Natural killer cell (primary cell): ENCODE data around the gene TADA2A. TPM values are rescaled to one million over a fixed set of nuclear protein-coding genes. Genes with fewer than 3 reads are reported as not detected.

Experiments used
- ATAC-seq, 3 donors: fragments of 150-1000 bp in 2 of 3; fragments of 200-7000 bp in 1 of 3; cut with Tn5 transposase; 1 replicate in 1 of 3; 2 replicates in 2 of 3; pipeline ENCODE4 v1.10.0; 2021; ENCODE audit warnings: mild to moderate bottlenecking in 2 of 3, moderate library complexity in 2 of 3
- DNase-seq, 2 donors: peaks; one replicate each; pipeline versions ENCODE4 v3.0.0 to v3.0.0-alpha.2; 2013 to 2021; ENCODE audit warnings: mixed read lengths in 1 of 2
- H3K27ac ChIP-seq: one replicate; pipeline ENCODE4 v1.5.1; 2013; ENCODE audit warnings: mild to moderate bottlenecking, low read length
- H3K27me3 ChIP-seq: one replicate; pipeline ENCODE4 v1.6.1; 2013; ENCODE audit warnings: low read length; ENCODE audit not compliant: control insufficient read depth, insufficient read depth
- H3K36me3 ChIP-seq: one replicate; pipeline ENCODE4 v1.6.1; 2013; ENCODE audit warnings: low read length; ENCODE audit not compliant: control insufficient read depth, insufficient read depth
- H3K4me1 ChIP-seq: one replicate; pipeline ENCODE4 v1.6.1; 2013; ENCODE audit warnings: low read length; ENCODE audit not compliant: control insufficient read depth, insufficient read depth
- H3K4me3 ChIP-seq: one replicate; pipeline ENCODE4 v1.5.1; 2013; ENCODE audit warnings: low read length
- H3K9me3 ChIP-seq: one replicate; pipeline ENCODE4 v1.6.1; 2013; ENCODE audit warnings: low read length; ENCODE audit not compliant: control insufficient read depth, insufficient read depth
- H3K27ac Mint-ChIP-seq, 2 donors: one replicate each; pipeline ENCODE4 v1.8.0; 2022; ENCODE audit warnings: mild to moderate bottlenecking in 2 of 2, mixed read lengths in 2 of 2, moderate library complexity in 1 of 2
- H3K27me3 Mint-ChIP-seq, 2 donors: one replicate each; pipeline ENCODE4 v1.8.0; 2022; ENCODE audit warnings: low read depth in 2 of 2, mixed read lengths in 2 of 2
- H3K36me3 Mint-ChIP-seq: one replicate; pipeline ENCODE4 v1.8.0; 2022; ENCODE audit warnings: mixed read lengths
- H3K4me1 Mint-ChIP-seq, 2 donors: one replicate each; pipeline ENCODE4 v1.8.0; 2022; ENCODE audit warnings: mixed read lengths in 2 of 2
- H3K4me3 Mint-ChIP-seq: one replicate; pipeline ENCODE4 v1.8.0; 2022; ENCODE audit warnings: mild to moderate bottlenecking, moderate library complexity, mixed read lengths
- H3K9me3 Mint-ChIP-seq, 2 donors: one replicate each; pipeline ENCODE4 v1.8.0; 2022; ENCODE audit warnings: mixed read lengths in 2 of 2
- WGBS: methylation state at CpG from one replicate; pipeline ENCODE4 v1.1.7; 2013; ENCODE audit warnings: missing lambda C conversion rate; ENCODE audit not compliant: insufficient coverage; 5-methylcytosine and 5-hydroxymethylcytosine counted together
- intact Hi-C: fragments of 100-400 bp; cut with micrococcal nuclease; formaldehyde crosslinking; loops from one replicate; pipeline ENCODE4 v1.14.2; 2022
- total RNA-seq, 4 donors: library from RNA; stranded (reverse); fragments of 120-200 nt in 1 of 4; gene quantifications; one replicate each; pipeline versions ENCODE4 v1.2.3 to v1.2.4, GENCODE V29; 2013 to 2022
- TF ChIP-seq, protein P1 (sequence below): fragments of 200-600 bp; IDR thresholded peaks from one replicate; pipeline ENCODE4 v1.8.0; 2022; ENCODE audit warnings: antibody characterized with exemption

The TADA2A gene
- total RNA-seq, 3 donors from 2014 or later (not counting 1 experiment from before 2014, with no cell fraction given) = 14.8 to 28.1 (median 26.7) TPM

GRCh38 chr17:37488607-37489196 is 82.0 kb downstream of the TADA2A start:
- Histone ChIP-seq H3K27me3 (no peaks in the 10 kb centered on the region), H3K36me3 (no peaks in the 10 kb centered on the region), H3K9me3 (no peaks in the 10 kb centered on the region), H3K27ac (peak overlapping the region; percentile 63), H3K4me3 (peak overlapping the region; percentile 81), H3K4me1 (peaks cover 21% of the 10 kb centered on the region)
- ATAC-seq (peak in 1 of 3 donors; percentile 19), DNase-seq (peak; percentile 29 to 72)
- TF ChIP-seq, protein P1, sequence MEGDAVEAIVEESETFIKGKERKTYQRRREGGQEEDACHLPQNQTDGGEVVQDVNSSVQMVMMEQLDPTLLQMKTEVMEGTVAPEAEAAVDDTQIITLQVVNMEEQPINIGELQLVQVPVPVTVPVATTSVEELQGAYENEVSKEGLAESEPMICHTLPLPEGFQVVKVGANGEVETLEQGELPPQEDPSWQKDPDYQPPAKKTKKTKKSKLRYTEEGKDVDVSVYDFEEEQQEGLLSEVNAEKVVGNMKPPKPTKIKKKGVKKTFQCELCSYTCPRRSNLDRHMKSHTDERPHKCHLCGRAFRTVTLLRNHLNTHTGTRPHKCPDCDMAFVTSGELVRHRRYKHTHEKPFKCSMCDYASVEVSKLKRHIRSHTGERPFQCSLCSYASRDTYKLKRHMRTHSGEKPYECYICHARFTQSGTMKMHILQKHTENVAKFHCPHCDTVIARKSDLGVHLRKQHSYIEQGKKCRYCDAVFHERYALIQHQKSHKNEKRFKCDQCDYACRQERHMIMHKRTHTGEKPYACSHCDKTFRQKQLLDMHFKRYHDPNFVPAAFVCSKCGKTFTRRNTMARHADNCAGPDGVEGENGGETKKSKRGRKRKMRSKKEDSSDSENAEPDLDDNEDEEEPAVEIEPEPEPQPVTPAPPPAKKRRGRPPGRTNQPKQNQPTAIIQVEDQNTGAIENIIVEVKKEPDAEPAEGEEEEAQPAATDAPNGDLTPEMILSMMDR = no peak
- peak overlapping the region; percentile 41 to 90 for H3K27ac Mint-ChIP-seq
- intact Hi-C loops = loop anchor here (1.0 kb wide), 1 partner anchor 121 kb away; the partner anchor contains the start of gene SYNRG
- no peaks in the 10 kb centered on the region for H3K9me3 Mint-ChIP-seq
- peak overlapping the region; percentile 95 for H3K4me3 Mint-ChIP-seq
- WGBS = 3% methylated on average over 25 of the region's 25 CpGs
- H3K27me3 Mint-ChIP-seq = peaks cover 0 to 3% of the 10 kb centered on the region in 2 donors
- peaks cover 20 to 31% of the 10 kb centered on the region in 2 donors for H3K4me1 Mint-ChIP-seq
- no peaks in the 10 kb centered on the region for H3K36me3 Mint-ChIP-seq

GRCh38 chr17:37489197-37490001 is 82.7 kb downstream of the TADA2A start, which contains the start of gene DUSP14:
Gene DUSP14, plus strand, starts transcription at chr17:37489891. Its CDS starts 22,382 bp downstream, at chr17:37512273.
- Histone ChIP-seq H3K36me3 (no peaks in the 10 kb centered on the region), H3K27me3 (no peaks in the 10 kb centered on the region), H3K4me1 (peaks cover 21% of the 10 kb centered on the region), H3K4me3 (peak within 1 kb of the TSS; percentile 81), H3K27ac (peak within 1 kb of the TSS; percentile 63), H3K9me3 (no peaks in the 10 kb centered on the region)
- DNase-seq = peak; percentile 74 to 94
- peak; percentile 78 to 91 (median 81) for ATAC-seq
- Mint-ChIP-seq H3K27me3 (peaks cover 0 to 3% of the 10 kb centered on the region in 2 donors), H3K4me3 (peak within 1 kb of the TSS; percentile 97), H3K36me3 (no peaks in the 10 kb centered on the region), H3K4me1 (peaks cover 20 to 31% of the 10 kb centered on the region in 2 donors), H3K9me3 (no peaks in the 10 kb centered on the region), H3K27ac (peak within 1 kb of the TSS; percentile 88 to 90)
- under 1% methylated on average over 88 of the region's 100 CpGs for WGBS
- TF ChIP-seq, protein P1 = no peak
- intact Hi-C loops = loop anchor here (1.0 kb wide), 1 partner anchor 120 kb away; the partner anchor contains the start of gene SYNRG

DNA sequence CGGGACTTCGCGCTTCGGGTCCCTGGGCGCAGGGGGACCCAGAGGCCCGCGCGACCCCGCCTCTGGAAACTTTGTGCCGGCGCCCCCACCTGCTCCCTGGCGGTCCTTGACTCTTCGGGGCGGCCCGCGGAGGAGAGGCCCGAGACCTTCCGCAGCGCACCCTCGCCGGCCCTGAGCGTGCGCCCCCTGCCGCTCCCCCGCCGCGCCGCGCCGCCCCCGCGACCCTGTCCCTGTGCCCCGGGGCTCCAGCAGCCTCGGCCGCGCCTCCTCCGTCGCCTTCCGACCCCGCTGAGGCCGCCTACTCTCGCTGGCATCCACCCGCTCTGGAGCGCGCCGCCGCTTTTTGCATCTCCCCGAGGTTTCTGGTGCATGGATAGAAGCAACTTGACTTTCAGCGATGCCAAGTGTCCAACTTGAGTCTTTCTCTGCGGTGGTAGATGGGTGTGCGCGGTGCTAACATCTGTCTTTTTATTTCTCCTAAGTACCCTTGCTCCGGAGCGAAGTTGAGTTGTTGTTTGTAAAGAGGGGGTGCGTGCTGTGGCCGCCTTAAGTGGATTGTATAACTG is 83.4 kb downstream of the TADA2A start:
- under 1% methylated on average over 56 of the region's 56 CpGs for WGBS
- Histone ChIP-seq H3K27ac (no peak overlapping the region), H3K4me3 (peak overlapping the region; percentile 35), H3K4me1 (peaks cover 21% of the 10 kb centered on the region), H3K9me3 (no peaks in the 10 kb centered on the region), H3K27me3 (no peaks in the 10 kb centered on the region), H3K36me3 (no peaks in the 10 kb centered on the region)
- Mint-ChIP-seq H3K27me3 (peaks cover 0 to 3% of the 10 kb centered on the region in 2 donors), H3K36me3 (no peaks in the 10 kb centered on the region), H3K27ac (peak overlapping the region; percentile 79 to 88), H3K4me3 (peak overlapping the region; percentile 97), H3K4me1 (peaks cover 20 to 31% of the 10 kb centered on the region in 2 donors), H3K9me3 (no peaks in the 10 kb centered on the region)
- DNase-seq = peak; percentile 70 to 82
- intact Hi-C loops = no loop called here
- TF ChIP-seq, protein P1 = peak; percentile 33
- ATAC-seq = peak; percentile 68 to 82 (median 73)
